ENCODE measurements around the gene TNFRSF14.

DNA sequence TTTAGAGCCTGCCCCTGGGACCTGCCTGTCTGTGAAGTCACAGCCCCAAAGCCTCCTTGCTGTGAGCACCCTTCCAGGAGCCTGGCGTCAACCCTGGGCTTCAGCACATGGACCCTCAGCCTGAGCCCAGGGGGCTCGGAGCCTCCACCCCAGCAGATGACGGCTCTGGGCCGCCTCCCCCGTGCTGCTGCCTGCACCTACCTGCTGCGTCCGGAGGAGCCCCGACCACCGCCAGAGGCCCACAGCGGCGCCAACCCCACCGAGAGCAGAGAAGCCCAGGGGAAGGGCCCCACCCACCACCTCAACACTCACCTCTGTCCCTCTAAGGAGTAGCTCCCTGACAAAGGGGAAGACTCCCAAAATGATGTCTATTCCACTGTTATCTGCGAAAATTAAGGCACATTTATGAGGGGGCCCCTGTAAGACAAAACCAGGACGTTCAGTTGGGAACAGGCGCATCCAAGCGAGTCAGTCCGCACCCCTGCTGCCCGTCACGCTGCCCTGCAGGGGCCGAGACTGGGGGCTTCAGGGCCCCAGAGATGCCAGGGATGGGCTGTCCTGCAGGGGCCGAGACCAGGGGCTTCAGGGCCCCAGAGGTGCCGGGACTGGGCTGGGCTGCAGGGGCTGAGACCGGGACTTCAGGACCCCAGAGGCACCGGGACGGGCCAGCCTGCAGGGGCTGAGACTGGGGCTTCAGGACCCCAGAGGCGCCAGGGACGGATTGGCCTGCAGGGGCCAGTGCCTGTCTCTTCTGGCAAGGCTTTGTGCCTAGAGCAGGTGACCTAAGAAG is 45.6 kb upstream of the TNFRSF14 start:
- TF ChIP-seq CTCF (IDR thresholded peaks at IDR 0.05; ENCODE audit: insufficient read depth, low read length) (no peak), SPI1 (IDR thresholded peaks at IDR 0.05; ENCODE audit: borderline replicate concordance, low read depth) (no peak), POLR2AphosphoS5 (IDR thresholded peaks at IDR 0.05; ENCODE audit: low read depth) (no peak)
- TF ChIP-seq, protein P1, sequence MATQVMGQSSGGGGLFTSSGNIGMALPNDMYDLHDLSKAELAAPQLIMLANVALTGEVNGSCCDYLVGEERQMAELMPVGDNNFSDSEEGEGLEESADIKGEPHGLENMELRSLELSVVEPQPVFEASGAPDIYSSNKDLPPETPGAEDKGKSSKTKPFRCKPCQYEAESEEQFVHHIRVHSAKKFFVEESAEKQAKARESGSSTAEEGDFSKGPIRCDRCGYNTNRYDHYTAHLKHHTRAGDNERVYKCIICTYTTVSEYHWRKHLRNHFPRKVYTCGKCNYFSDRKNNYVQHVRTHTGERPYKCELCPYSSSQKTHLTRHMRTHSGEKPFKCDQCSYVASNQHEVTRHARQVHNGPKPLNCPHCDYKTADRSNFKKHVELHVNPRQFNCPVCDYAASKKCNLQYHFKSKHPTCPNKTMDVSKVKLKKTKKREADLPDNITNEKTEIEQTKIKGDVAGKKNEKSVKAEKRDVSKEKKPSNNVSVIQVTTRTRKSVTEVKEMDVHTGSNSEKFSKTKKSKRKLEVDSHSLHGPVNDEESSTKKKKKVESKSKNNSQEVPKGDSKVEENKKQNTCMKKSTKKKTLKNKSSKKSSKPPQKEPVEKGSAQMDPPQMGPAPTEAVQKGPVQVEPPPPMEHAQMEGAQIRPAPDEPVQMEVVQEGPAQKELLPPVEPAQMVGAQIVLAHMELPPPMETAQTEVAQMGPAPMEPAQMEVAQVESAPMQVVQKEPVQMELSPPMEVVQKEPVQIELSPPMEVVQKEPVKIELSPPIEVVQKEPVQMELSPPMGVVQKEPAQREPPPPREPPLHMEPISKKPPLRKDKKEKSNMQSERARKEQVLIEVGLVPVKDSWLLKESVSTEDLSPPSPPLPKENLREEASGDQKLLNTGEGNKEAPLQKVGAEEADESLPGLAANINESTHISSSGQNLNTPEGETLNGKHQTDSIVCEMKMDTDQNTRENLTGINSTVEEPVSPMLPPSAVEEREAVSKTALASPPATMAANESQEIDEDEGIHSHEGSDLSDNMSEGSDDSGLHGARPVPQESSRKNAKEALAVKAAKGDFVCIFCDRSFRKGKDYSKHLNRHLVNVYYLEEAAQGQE (IDR thresholded peaks at IDR 0.05; ENCODE audit: insufficient replicate concordance, low read depth), result no peak

Measured in HL-60 (cell line).